Esophagus (tissue), 2 donors: Measurements from ENCODE around the gene CRELD2. TPM values are rescaled to one million over a fixed set of nuclear protein-coding genes. Genes with fewer than 3 reads are reported as not detected.

Experiments used
- polyA plus RNA-seq, 2 donors: library from polyadenylated mRNA; stranded (reverse); fragments of 200-250 nt; gene quantifications; one replicate each; pipeline ENCODE4 v1.2.3, GENCODE V29; 2013
- donor health status: healthy with polysubstance abuse.
- donor health status: Bipolar disorder and iron deficiency.

Gene CRELD2
- polyA plus RNA-seq, 2 donors, result 16.1 to 31.2 TPM

Other genes with a start within 250 kb of the CRELD2 start
- 10 to 100 TPM; 17.7 to 23.5 TPM for gene BRD1, start 90.8 kb upstream of the CRELD2 start, polyA plus RNA-seq
- 1 to 10 TPM; 4.7 to 4.9 TPM for gene ZBED4, start 64.8 kb upstream of the CRELD2 start, polyA plus RNA-seq
- gene ALG12, start 196 bp upstream of the CRELD2 start, polyA plus RNA-seq, result 1 to 10 TPM; 8.6 TPM
- gene PIM3, start 42.1 kb downstream of the CRELD2 start, polyA plus RNA-seq, result 10 to 100 TPM; 33.8 to 43.4 TPM
- gene IL17REL, start 94.1 kb downstream of the CRELD2 start, polyA plus RNA-seq, result not detected
- gene TTLL8, start 139.7 kb downstream of the CRELD2 start, polyA plus RNA-seq, result not detected
- under 1 TPM; 0.04 to 0.08 TPM for gene MLC1, start 166.8 kb downstream of the CRELD2 start, polyA plus RNA-seq
- under 1 TPM; 0.18 to 0.22 TPM for gene MOV10L1, start 171.4 kb downstream of the CRELD2 start, polyA plus RNA-seq